ENCODE measurements around the gene DICER1. TPM values are rescaled to one million over a fixed set of nuclear protein-coding genes. Genes with fewer than 3 reads are reported as not detected.

The DICER1 gene
- total and polyA plus RNA-seq, 2 donors (not counting 3 experiments of a cell fraction or from before 2014, with no cell fraction given) = 8.3 to 43.6 TPM

- H3K27me3 ChIP-seq (ENCODE audit: control insufficient read depth in 2 of 2, insufficient read depth in 2 of 2, low read length in 2 of 2) = no peaks in the 10 kb centered on the region
- TF ChIP-seq CTCF (IDR thresholded peaks at IDR 0.05; ENCODE audit: extremely low read depth in 1 of 2, insufficient read depth in 1 of 2, low read depth in 1 of 2, low read length in 2 of 2) = no peak
- H3K79me2 ChIP-seq (ENCODE audit: control insufficient read depth, insufficient read depth, low read length) = peaks cover 12% of the 10 kb centered on the region
- dilution Hi-C loops (cut with MboI; ENCODE audit: extremely low pct_ligation_motif_present, low sequenced_read_pairs) (no loop called here), intact Hi-C loops (cut with micrococcal nuclease) (no loop called here)
- H3K4me2 ChIP-seq (ENCODE audit: insufficient read depth, low read length) = no peak overlapping the region
- ChIA-PET CTCF (no interaction called here), POLR2A (no interaction called here)
- H2AFZ ChIP-seq (ENCODE audit: low read depth, low read length) = no peak overlapping the region
- H3K9me1 ChIP-seq (replicated peaks; ENCODE audit: control insufficient read depth, extremely low read depth, insufficient read depth, low read length) = no peaks in the 10 kb centered on the region
- no peaks in the 10 kb centered on the region for H3K9me3 ChIP-seq (replicated peaks; ENCODE audit: control insufficient read depth, insufficient read depth, low read length)
- peaks cover 4 to 5% of the 10 kb centered on the region in 2 experiments for H3K36me3 ChIP-seq (ENCODE audit: control insufficient read depth in 2 of 2, extremely low read depth in 1 of 2, insufficient read depth in 2 of 2, low read length in 2 of 2)
- no TSS peak for BruUV-seq (replicated peaks)
- FAIRE-seq = no peak
- H3K9ac ChIP-seq (replicated peaks; ENCODE audit: extremely low read depth, insufficient read depth, low read length) = no peak overlapping the region
- H3K27ac ChIP-seq (ENCODE audit: insufficient read depth, low read depth, low read length) = no peak overlapping the region
- no peak for DNase-seq (ENCODE audit: low read depth, low spot score)
- no peaks in the 10 kb centered on the region for H4K20me1 ChIP-seq (replicated peaks; ENCODE audit: control insufficient read depth, extremely low read depth, insufficient read depth, low read length)
- no peak overlapping the region for H3K4me3 ChIP-seq (replicated peaks in 1 of 3; ENCODE audit: insufficient read depth in 1 of 3, low read depth in 1 of 3, low read length in 3 of 3)
- H3K4me1 ChIP-seq (ENCODE audit: control insufficient read depth, extremely low read depth, insufficient read depth, low read length) = no peaks in the 10 kb centered on the region
Observed at GRCh38 chr14:95122621-95122945, 34.7 kb downstream of the DICER1 start.

GRCh38 chr14:95121911-95122620 lies 35.3 kb downstream of the DICER1 start:
- H3K4me3 ChIP-seq (replicated peaks in 1 of 3; ENCODE audit: insufficient read depth in 1 of 3, low read depth in 1 of 3, low read length in 3 of 3) = no peak overlapping the region
- ChIA-PET POLR2A (no interaction called here), CTCF (no interaction called here)
- TF ChIP-seq EZH2 (IDR thresholded peaks at IDR 0.05; ENCODE audit: borderline replicate concordance, low read depth, low read length, severe bottlenecking) (no peak), MAX (IDR thresholded peaks at IDR 0.05; ENCODE audit: insufficient read depth, insufficient read length) (no peak), POLR2A (IDR thresholded peaks at IDR 0.05; ENCODE audit: low read depth, low read length) (no peak), POLR2AphosphoS5 (IDR thresholded peaks at IDR 0.05; ENCODE audit: insufficient read depth, low read depth, low read length) (no peak), GATA2 (IDR thresholded peaks at IDR 0.05; ENCODE audit: insufficient read depth, insufficient read length, low read depth, low read length) (no peak), MYC (IDR thresholded peaks at IDR 0.05; ENCODE audit: low read depth, low read length) (no peak), FOS (IDR thresholded peaks at IDR 0.05; ENCODE audit: borderline replicate concordance, insufficient read depth, low read length) (no peak), JUN (IDR thresholded peaks at IDR 0.05; ENCODE audit: borderline replicate concordance, insufficient read depth, insufficient read length, low read depth) (no peak), CTCF (IDR thresholded peaks at IDR 0.05; ENCODE audit: extremely low read depth in 1 of 2, insufficient read depth in 1 of 2, low read depth in 1 of 2, low read length in 2 of 2) (no peak)
- H3K79me2 ChIP-seq (ENCODE audit: control insufficient read depth, insufficient read depth, low read length) = peaks cover 12% of the 10 kb centered on the region
- H3K27me3 ChIP-seq (ENCODE audit: control insufficient read depth in 2 of 2, insufficient read depth in 2 of 2, low read length in 2 of 2) = no peaks in the 10 kb centered on the region
- H3K4me1 ChIP-seq (ENCODE audit: control insufficient read depth, extremely low read depth, insufficient read depth, low read length) = no peaks in the 10 kb centered on the region
- dilution Hi-C loops (cut with MboI; ENCODE audit: extremely low pct_ligation_motif_present, low sequenced_read_pairs) = no loop called here
- intact Hi-C loops (cut with micrococcal nuclease) = no loop called here
- H3K4me2 ChIP-seq (ENCODE audit: insufficient read depth, low read length) = no peak overlapping the region
- no peaks in the 10 kb centered on the region for H3K9me1 ChIP-seq (replicated peaks; ENCODE audit: control insufficient read depth, extremely low read depth, insufficient read depth, low read length)
- DNase-seq (ENCODE audit: low read depth, low spot score) = peak; percentile 35
- no peaks in the 10 kb centered on the region for H4K20me1 ChIP-seq (replicated peaks; ENCODE audit: control insufficient read depth, extremely low read depth, insufficient read depth, low read length)
- BruUV-seq (replicated peaks) = no TSS peak
- no peak overlapping the region for H2AFZ ChIP-seq (ENCODE audit: low read depth, low read length)
- no peaks in the 10 kb centered on the region for H3K9me3 ChIP-seq (replicated peaks; ENCODE audit: control insufficient read depth, insufficient read depth, low read length)
- no peak overlapping the region for H3K27ac ChIP-seq (ENCODE audit: insufficient read depth, low read depth, low read length)
- H3K36me3 ChIP-seq (ENCODE audit: control insufficient read depth in 2 of 2, extremely low read depth in 1 of 2, insufficient read depth in 2 of 2, low read length in 2 of 2) = peaks cover 4 to 5% of the 10 kb centered on the region in 2 experiments
- no peak overlapping the region for H3K9ac ChIP-seq (replicated peaks; ENCODE audit: extremely low read depth, insufficient read depth, low read length)
- FAIRE-seq = no peak
